ENCODE measurements around the gene RPIA. TPM values are rescaled to one million over a fixed set of nuclear protein-coding genes. Genes with fewer than 3 reads are reported as not detected.
"Not testable (repeated sequence)": the region's sequence is repeated elsewhere in the genome, so short reads cannot be mapped to it uniquely, and the experiment has no call there.

RPIA gene
- 10 to 100 TPM; 32.0 to 35.6 (median 33.4) TPM for polyA plus RNA-seq (ENCODE audit: insufficient read length in 4 of 4)

GRCh38 chr2:88691339-88692183 lies at the start of gene RPIA:
RPIA (plus strand) TSS chr2:88691673; CDS start chr2:88691699, 26 bp downstream.
- peak; percentile 90 to 98 (median 92) for DNase-seq (ENCODE audit: low read depth in 4 of 4, low spot score in 2 of 4)

- no peak for DNase-seq (ENCODE audit: low read depth in 4 of 4, low spot score in 2 of 4)
These were observed 49.2 kb upstream of the RPIA start for GRCh38 chr2:88642278-88642677.

GRCh38 chr2:88645291-88645882 lies 46.1 kb upstream of the RPIA start:
- not testable (repeated sequence) for DNase-seq (ENCODE audit: low read depth in 4 of 4, low spot score in 2 of 4)

GRCh38 chr2:88651646-88652045 lies 39.8 kb upstream of the RPIA start:
- no peak for DNase-seq (ENCODE audit: low read depth in 4 of 4, low spot score in 2 of 4)

GRCh38 chr2:88654714-88655113 lies 36.8 kb upstream of the RPIA start:
- DNase-seq (ENCODE audit: low read depth in 4 of 4, low spot score in 2 of 4): no peak

GRCh38 chr2:88656690-88657089 lies 34.8 kb upstream of the RPIA start:
- DNase-seq (ENCODE audit: low read depth in 4 of 4, low spot score in 2 of 4): no peak

- no peak for DNase-seq (ENCODE audit: low read depth in 4 of 4, low spot score in 2 of 4)
These were observed 34.3 kb upstream of the RPIA start for GRCh38 chr2:88657131-88657530.

GRCh38 chr2:88658326-88658725 lies 33.1 kb upstream of the RPIA start:
- DNase-seq (ENCODE audit: low read depth in 4 of 4, low spot score in 2 of 4): no peak

- DNase-seq (ENCODE audit: low read depth in 4 of 4, low spot score in 2 of 4): no peak
These were observed 32.5 kb upstream of the RPIA start for GRCh38 chr2:88658881-88659537.

- DNase-seq (ENCODE audit: low read depth in 4 of 4, low spot score in 2 of 4): no peak
These were observed 31.9 kb upstream of the RPIA start for GRCh38 chr2:88659538-88659915.

- no peak for DNase-seq (ENCODE audit: low read depth in 4 of 4, low spot score in 2 of 4)
These were observed 30.9 kb upstream of the RPIA start for GRCh38 chr2:88660622-88661021.

GRCh38 chr2:88666576-88666975 lies 24.9 kb upstream of the RPIA start:
- no peak for DNase-seq (ENCODE audit: low read depth in 4 of 4, low spot score in 2 of 4)

GRCh38 chr2:88667219-88667618 lies 24.3 kb upstream of the RPIA start:
- no peak for DNase-seq (ENCODE audit: low read depth in 4 of 4, low spot score in 2 of 4)

- DNase-seq (ENCODE audit: low read depth in 4 of 4, low spot score in 2 of 4): no peak
These were observed 22.6 kb upstream of the RPIA start for GRCh38 chr2:88668862-88669261.

- no peak for DNase-seq (ENCODE audit: low read depth in 4 of 4, low spot score in 2 of 4)
These were observed 21.8 kb upstream of the RPIA start for GRCh38 chr2:88669482-88670214.

- DNase-seq (ENCODE audit: low read depth in 4 of 4, low spot score in 2 of 4): peak in 1 of 4 donors; percentile 25
These were observed 19.6 kb upstream of the RPIA start for GRCh38 chr2:88671786-88672427.

GRCh38 chr2:88673363-88673762 lies 18.1 kb upstream of the RPIA start:
- no peak for DNase-seq (ENCODE audit: low read depth in 4 of 4, low spot score in 2 of 4)

GRCh38 chr2:88680266-88680902 lies 11.1 kb upstream of the RPIA start:
- no peak for DNase-seq (ENCODE audit: low read depth in 4 of 4, low spot score in 2 of 4)

- DNase-seq (ENCODE audit: low read depth in 4 of 4, low spot score in 2 of 4): no peak
These were observed 10.6 kb upstream of the RPIA start for GRCh38 chr2:88680916-88681315.

Data from left renal cortex interstitium (tissue), 4 donors.